Hepatocyte (in vitro differentiated cells): ENCODE data around the gene KCNMA1.

Experiments used
- CTCF ChIP-seq: fragments of 200-600 bp; sonication (generic); IDR thresholded peaks from 2 replicates; pipeline ENCODE4 v1.5.1; 2016; ENCODE audit warnings: antibody characterized with exemption, mild to moderate bottlenecking; ENCODE audit not compliant: poor library complexity
- EZH2phosphoT487 ChIP-seq: fragments of 200-600 bp; sonication (generic); IDR thresholded peaks from one replicate; pipeline ENCODE4 v1.6.1; 2018; ENCODE audit warnings: antibody characterized with exemption, mild to moderate bottlenecking, low read depth, moderate library complexity; ENCODE audit not compliant: unreplicated experiment, severe bottlenecking

DNA sequence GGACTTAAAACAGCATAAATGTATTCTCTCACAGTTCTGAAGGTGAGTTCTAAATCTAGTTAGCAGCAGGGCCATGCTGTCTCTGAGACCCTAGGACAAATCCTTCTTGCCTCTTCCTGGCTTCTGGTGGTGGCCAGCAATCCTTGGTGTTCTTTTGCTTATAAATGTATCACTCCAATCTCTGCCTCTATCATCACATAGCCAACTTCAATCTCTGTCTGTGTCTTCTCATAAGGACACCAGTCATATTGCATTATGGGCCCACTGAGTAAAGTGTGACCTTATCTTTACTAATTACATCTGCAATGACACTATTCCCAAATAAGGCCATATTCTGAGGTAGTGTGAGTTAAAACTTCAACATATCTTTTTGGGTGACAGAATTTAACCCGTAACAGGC, 778.9 kb downstream of the KCNMA1 start:
- TF ChIP-seq CTCF, result no peak
- TF ChIP-seq EZH2phosphoT487, result no peak
